COLO668 (cell line): ENCODE measurements around the gene CCDC159.
"Not testable (repeated sequence)": the region's sequence is repeated elsewhere in the genome, so short reads cannot be mapped to it uniquely, and the experiment has no call there.

Source experiments
- DNase-seq: peaks from one replicate; lab custom pipeline; 2025; ENCODE audit not compliant: unreplicated experiment; lab: John Stamatoyannopoulos, UW

The CCDC159 gene

GRCh38 chr19:11364935-11365334 lies 18.6 kb downstream of the CCDC159 start:
- DNase-seq = no peak

- no peak for DNase-seq
Measured at GRCh38 chr19:11365557-11366117, 19.3 kb downstream of the CCDC159 start.

- DNase-seq = no peak
Measured at GRCh38 chr19:11367528-11367927, 21.2 kb downstream of the CCDC159 start.

- no peak for DNase-seq
Measured at GRCh38 chr19:11370744-11371143, 24.4 kb downstream of the CCDC159 start.

- DNase-seq = peak; percentile 92
Measured at GRCh38 chr19:11373166-11373884, 27.0 kb downstream of the CCDC159 start.

- peak; percentile 34 for DNase-seq
Measured at GRCh38 chr19:11373885-11374432, 27.6 kb downstream of the CCDC159 start.

GRCh38 chr19:11374433-11375142 lies 28.3 kb downstream of the CCDC159 start, which contains the start of gene SWSAP1:
Gene SWSAP1 (plus strand): TSS chr19:11374666. CDS start chr19:11374681, 15 bp downstream.
- peak; percentile 98 for DNase-seq

- peak; percentile 75 for DNase-seq
Measured at GRCh38 chr19:11375143-11375948, 29.0 kb downstream of the CCDC159 start.

- DNase-seq = no peak
Measured at GRCh38 chr19:11377237-11377636, 30.9 kb downstream of the CCDC159 start.

- DNase-seq = no peak
Measured at GRCh38 chr19:11377756-11378155, 31.4 kb downstream of the CCDC159 start.

- peak; percentile 62 for DNase-seq
Measured at GRCh38 chr19:11378319-11379189, 32.2 kb downstream of the CCDC159 start.

- DNase-seq = not testable (repeated sequence)
Measured at GRCh38 chr19:11379269-11379845, 33.0 kb downstream of the CCDC159 start.

GRCh38 chr19:11379857-11380350 lies 33.6 kb downstream of the CCDC159 start:
- DNase-seq = no peak

GRCh38 chr19:11380653-11381537 lies 34.6 kb downstream of the CCDC159 start:
- peak; percentile 96 for DNase-seq

- peak; percentile 59 for DNase-seq
Measured at GRCh38 chr19:11382898-11383705, 36.8 kb downstream of the CCDC159 start.

GRCh38 chr19:11383706-11384048 lies 37.4 kb downstream of the CCDC159 start:
- no peak for DNase-seq

GRCh38 chr19:11384778-11385129 lies 38.4 kb downstream of the CCDC159 start:
- DNase-seq = no peak
